NCI-H1105 treated with DMSO at 0.1 percent for 48 hours (cell line): ENCODE measurements around the gene CLEC3B.
A peak's percentile ranks its signal among the peaks of the same experiment; 100 is the strongest.
"Not testable (repeated sequence)": the region's sequence is repeated elsewhere in the genome, so short reads cannot be mapped to it uniquely, and the experiment has no call there.

Experiments
- DNase-seq: peaks from one replicate; lab custom pipeline; 2025; lab: John Stamatoyannopoulos, UW

CLEC3B gene, protein sequence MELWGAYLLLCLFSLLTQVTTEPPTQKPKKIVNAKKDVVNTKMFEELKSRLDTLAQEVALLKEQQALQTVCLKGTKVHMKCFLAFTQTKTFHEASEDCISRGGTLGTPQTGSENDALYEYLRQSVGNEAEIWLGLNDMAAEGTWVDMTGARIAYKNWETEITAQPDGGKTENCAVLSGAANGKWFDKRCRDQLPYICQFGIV

DNA sequence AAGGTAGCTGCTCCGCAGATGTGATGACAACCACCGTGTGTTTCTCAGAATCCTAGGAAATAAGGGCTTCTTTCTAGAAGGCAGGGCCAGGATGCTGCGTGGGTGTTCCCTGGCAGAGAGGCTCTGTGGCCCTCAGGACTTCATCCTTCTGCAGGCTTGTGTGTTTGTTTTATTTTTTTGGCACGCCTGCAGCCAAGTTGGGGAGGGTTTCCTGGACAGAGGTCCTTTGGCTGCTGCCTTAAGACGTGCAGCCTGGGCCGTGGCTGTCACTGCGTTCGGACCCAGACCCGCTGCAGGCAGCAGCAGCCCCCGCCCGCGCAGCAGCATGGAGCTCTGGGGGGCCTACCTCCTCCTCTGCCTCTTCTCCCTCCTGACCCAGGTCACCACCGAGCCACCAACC is at the start of gene CLEC3B:
Gene CLEC3B (plus strand): TSS at position 266 of the 400 bp plus-strand sequence. CDS start 60 bp downstream, at position 326.
- no peak for DNase-seq

DNA sequence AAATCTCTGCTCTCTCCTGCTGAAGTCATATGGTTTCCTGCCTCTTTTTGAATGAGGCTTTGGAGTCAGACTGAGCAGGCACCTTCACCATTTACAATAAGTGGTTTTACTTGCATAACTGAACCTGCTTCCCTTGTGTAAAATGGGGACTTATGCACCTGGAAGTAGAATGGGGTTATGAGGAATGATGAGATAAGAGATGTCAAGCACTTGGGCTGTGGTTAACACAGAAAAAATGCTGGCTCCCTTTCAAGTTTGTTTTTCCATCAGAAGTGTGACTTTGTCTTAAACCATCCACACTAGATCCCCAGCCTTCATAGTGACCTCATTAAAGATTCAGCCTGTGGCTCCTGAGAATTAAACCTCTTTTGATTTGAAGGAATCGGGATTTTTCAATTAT is 44.9 kb upstream of the CLEC3B start:
- no peak for DNase-seq

DNA sequence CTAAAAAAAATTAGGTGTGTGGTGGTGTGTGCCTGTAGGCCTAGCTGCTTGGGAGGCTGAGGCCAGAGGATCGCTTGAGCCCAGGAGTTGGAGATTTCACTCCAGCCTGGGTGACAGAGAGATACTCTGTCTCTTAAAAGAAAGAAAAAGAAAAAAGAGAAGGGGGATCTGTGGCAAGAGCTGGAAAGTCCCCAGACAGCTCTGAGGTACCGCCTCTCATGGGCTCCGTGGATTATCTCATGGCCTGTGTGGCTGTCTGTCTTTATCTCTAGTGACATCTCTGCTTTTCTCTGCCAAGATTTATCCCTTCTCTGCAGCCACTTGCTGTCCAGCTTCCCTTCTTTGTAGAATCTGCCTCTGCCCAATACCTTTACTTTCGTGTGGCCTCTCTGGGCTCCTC is 44.4 kb upstream of the CLEC3B start:
- no peak for DNase-seq

- DNase-seq, result no peak
These were observed 43.3 kb upstream of the CLEC3B start for GRCh38 chr3:44982817-44983216.

DNA sequence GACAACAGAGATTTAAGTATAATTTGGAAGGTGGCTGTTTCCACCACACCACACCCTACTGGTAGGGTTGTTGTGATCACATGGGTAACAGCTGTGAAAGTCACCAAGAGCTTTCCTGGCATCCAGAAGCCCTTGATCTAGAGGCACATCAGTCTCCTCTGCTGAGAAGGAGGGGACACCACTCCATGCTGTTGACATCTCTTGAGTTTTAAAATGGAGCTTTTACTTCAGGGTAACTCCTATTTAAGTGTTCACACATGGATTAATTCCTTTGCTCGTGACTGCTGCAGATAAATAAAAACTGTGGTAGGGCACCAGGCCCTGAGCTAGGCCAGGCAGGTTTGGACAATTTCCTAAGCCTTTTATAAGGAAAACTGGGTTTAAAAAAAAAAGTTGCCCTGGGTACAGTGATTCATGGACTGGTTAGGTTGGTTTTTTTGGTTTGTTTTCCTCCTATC is 42.6 kb upstream of the CLEC3B start:
- no peak for DNase-seq

GRCh38 chr3:44984335-44984734 is 41.8 kb upstream of the CLEC3B start:
- no peak for DNase-seq

- DNase-seq, result not testable (repeated sequence)
These were observed 39.8 kb upstream of the CLEC3B start for GRCh38 chr3:44986330-44986729.

- no peak for DNase-seq
These were observed 38.8 kb upstream of the CLEC3B start for GRCh38 chr3:44987332-44987731.

- no peak for DNase-seq
These were observed 38.0 kb upstream of the CLEC3B start for GRCh38 chr3:44988073-44988472.

GRCh38 chr3:44989141-44989540 is 37.0 kb upstream of the CLEC3B start:
- DNase-seq, result no peak

DNA sequence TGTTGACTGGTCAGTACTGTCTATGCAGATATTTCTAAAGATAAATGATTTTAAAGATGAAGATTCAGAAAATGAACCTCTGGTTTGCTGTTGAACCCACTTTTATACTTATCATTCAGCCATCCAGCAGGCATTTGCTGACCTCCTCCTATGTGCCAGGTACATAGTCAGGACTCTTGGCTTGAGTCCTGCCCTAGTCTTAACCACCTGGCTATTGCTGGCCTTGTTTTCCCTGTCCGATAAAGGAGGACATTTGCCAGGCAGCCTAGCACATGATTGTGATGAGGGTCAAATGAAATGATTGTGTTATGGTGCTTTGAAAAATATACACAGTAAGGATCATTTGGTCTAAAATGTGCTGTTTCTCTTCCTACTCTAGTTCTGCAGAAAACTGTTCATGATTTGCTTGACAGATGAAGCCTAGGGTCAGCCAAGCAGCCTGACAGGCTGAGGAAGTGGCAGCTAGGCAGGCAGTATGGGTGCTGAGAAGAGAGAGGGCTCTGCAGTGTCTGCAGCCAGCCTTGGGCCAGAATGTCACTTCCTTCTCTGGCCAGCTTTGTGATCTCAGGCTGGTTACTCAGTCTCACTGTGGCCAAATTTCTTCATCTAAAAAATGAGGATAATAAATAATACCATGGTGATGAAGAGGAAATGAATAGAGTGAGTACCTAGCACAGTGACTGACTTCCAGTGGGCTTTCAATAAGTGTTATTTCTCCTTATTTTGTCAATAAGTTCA is 36.3 kb upstream of the CLEC3B start:
- DNase-seq, result no peak

- no peak for DNase-seq
These were observed 34.8 kb upstream of the CLEC3B start for GRCh38 chr3:44991326-44991725.

GRCh38 chr3:44992555-44993470 is 33.3 kb upstream of the CLEC3B start:
- no peak for DNase-seq

DNA sequence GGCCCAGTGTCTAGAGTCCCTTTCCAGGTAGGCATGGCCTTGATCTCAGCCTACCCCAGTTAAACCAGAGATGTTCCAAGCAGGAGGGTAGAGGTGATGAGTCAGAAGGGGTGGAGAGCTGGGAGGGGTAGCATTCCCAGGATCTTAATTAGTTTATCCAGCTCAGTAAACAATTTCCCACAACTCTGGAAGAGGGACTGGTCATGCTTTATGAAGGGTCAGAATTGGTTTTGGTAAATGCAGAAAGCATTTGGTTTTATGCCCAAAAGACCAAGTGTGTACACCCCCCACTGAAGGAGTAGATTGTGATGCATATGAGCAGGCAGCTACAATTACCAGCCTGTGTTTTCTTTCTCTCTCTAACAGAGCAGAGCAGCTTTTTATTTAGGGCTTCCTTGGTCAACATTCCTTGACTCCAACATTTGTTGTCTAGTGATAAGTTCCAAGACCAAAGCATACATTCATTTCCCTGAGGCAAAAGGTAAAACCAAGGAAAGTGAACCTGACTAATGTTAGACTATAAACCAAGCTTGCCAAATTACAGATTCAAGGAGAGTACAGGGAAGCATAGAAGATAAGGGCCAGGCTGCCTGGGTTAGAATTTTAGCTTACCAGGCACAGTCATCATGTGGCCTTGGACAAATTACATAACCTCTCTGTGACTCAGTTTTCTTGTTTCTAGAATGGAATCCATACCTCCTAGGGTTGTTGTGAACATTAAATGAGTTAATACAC is 32.5 kb upstream of the CLEC3B start:
- DNase-seq, result no peak

DNA sequence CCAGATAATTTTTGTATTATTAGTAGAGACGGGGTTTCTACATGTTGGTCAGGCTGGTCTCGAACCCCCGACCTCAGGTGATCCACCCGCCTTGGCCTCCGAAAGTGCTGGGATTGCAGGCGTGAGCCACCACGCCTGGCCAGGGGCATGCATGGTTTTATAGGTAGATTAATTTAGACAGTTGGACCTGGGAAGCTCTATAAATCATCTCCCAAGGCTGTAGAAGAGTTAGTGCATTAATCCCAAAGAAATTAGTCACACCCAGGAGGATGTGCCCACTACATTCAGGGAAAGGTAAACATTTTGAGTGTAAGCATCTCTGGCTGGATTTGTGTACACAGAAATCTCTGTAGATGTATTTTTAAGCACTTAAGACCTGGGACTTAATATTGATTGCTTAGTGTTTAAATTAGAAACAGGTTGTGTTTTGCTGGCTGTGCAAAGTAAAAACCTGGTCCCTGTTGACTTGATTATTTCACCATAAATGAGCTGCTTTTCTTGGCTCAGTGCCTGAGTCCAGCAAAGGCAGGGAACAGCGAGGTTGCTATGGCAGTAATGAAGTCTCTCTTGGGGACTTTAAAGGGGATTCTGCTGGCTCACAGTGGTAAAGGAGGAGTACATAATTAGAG is 30.8 kb upstream of the CLEC3B start:
- DNase-seq, result peak; percentile 63

DNA sequence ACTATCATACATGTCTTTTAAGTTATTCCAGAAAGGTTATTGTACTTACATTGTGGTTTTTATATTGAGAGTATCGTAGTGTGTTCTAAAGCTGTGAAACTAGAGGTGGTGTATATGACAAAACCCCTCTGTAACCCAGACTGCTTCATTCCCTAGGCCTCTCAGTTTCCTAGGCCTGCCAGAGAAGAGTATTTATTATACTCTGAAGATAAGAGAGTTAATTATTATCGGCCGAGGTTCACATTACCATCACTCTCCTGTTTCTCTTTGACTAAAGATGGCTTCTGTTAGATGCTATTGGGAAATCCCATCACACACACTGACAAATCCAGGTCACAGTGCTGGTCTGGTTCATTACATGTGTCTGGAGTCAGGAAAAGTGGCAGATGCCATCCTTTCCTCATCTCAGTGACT is 29.5 kb upstream of the CLEC3B start:
- no peak for DNase-seq

DNA sequence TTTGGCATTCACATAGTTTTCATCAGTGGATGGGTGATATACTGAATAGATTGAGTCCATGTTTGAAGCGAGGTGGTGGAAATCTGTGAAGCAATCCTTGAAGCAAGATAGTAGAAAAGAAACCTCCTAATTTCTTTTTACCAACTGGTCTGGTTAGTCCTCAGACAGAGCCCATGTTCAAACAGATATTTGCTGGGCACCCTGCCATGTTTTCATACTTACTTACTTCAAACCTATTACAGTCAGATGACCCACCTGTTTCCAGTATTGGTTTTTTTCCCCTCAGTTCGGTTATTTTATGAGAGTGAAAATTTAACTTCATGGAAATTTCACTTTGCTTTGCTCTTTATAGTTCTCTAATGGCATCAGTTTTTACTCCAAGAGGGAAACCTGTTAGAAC is 26.3 kb upstream of the CLEC3B start:
- DNase-seq, result peak; percentile 24

DNA sequence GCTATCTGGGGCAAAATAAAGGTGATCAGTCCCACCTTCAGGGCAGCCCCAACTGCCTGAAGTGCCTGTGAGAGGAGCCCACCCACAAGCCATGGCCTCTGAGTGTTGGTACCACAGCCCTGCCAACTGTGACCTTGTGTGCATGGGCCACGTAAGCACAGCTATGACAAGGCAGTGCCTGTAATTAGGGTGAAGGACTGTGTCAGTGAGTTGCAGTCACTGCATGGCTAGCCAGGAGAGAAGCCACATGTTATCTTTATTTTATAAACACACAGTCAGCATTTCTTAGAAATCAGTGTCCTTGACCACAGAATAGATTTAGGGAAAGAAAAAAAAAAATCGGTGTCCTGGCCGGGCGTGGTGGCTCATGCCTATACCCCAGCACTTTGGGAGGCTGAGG is 25.3 kb upstream of the CLEC3B start:
- no peak for DNase-seq

GRCh38 chr3:45001738-45002137 is 24.4 kb upstream of the CLEC3B start:
- no peak for DNase-seq

- no peak for DNase-seq
These were observed 23.9 kb upstream of the CLEC3B start for GRCh38 chr3:45002139-45002660.

DNA sequence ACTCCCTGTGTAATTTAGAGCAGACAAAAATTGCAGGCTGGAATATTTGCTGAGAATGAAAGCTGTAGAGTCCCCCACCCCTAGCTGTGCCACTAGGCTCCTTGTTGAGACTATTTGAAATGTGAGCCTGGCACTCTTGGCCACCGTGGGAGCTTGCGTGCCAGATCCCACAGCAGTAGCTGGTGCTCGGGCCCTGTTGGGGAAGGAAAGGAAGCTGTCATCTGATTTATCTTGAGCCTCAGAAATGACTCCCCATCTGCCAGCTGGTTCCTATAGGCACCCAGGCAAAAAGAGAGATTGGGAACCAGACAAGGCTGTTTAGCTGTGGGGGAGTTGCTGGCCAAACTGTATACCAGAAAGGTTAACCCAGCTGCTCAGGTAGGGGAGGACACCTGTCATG is 23.4 kb upstream of the CLEC3B start:
- DNase-seq, result no peak
